Activated T-helper 1 cell treated with anti-CD3 and anti-CD28 coated beads, Interleukin-12 subunit alpha, Interleukin-12 subunit beta, Interleukin-2, Interleukin-4 antibody, amounts not matched to agents 30 ng/mL and 10 ng/mL and 1 ng/mL, durations not matched to agents 14 hours and 24 hours and 36 hours (primary cell): ENCODE data around the gene TTC23. TPM values are rescaled to one million over a fixed set of nuclear protein-coding genes. Genes with fewer than 3 reads are reported as not detected.

ENCODE experiments used
- DNase-seq: peaks from one replicate; pipeline ENCODE4 v3.0.0; 2021; ENCODE audit warnings: low spot score
- H3K27ac Mint-ChIP-seq: one replicate; pipeline ENCODE4 v1.8.0; 2021; ENCODE audit warnings: mild to moderate bottlenecking, mixed read lengths
- H3K27me3 Mint-ChIP-seq: one replicate; pipeline ENCODE4 v1.8.0; 2022; ENCODE audit warnings: mild to moderate bottlenecking, moderate library complexity, mixed read lengths; ENCODE audit not compliant: insufficient read depth
- H3K36me3 Mint-ChIP-seq: one replicate; pipeline ENCODE4 v1.8.0; 2021; ENCODE audit warnings: low read depth, mixed read lengths
- H3K4me1 Mint-ChIP-seq: one replicate; pipeline ENCODE4 v1.8.0; 2021; ENCODE audit warnings: low read depth, mixed read lengths
- H3K4me3 Mint-ChIP-seq: one replicate; pipeline ENCODE4 v1.8.0; 2021; ENCODE audit warnings: mild to moderate bottlenecking, moderate library complexity, mixed read lengths
- H3K9me3 Mint-ChIP-seq: one replicate; pipeline ENCODE4 v1.8.0; 2021; ENCODE audit warnings: mixed read lengths
- intact Hi-C: fragments of 100-400 bp; cut with micrococcal nuclease; formaldehyde crosslinking; loops from one replicate; pipeline ENCODE4 v1.15.1; 2024
- total RNA-seq: library from RNA; stranded (reverse); gene quantifications from 2 replicates; pipeline ENCODE4 v1.2.3, GENCODE V29; 2022

TTC23 gene
- total RNA-seq, 1 donor from 2014 or later: 5.0 TPM

GRCh38 chr15:99131441-99132023 lies 117.8 kb downstream of the TTC23 start:
- Mint-ChIP-seq H3K27me3 (no peaks in the 10 kb centered on the region), H3K4me1 (peaks cover 10% of the 10 kb centered on the region), H3K36me3 (peaks cover 4% of the 10 kb centered on the region), H3K9me3 (no peaks in the 10 kb centered on the region), H3K27ac (no peak overlapping the region), H3K4me3 (no peak overlapping the region)
- no peak for DNase-seq
- intact Hi-C loops: no loop called here

GRCh38 chr15:99130765-99131440 lies 118.5 kb downstream of the TTC23 start:
- H3K27ac Mint-ChIP-seq: no peak overlapping the region
- no peaks in the 10 kb centered on the region for H3K27me3 Mint-ChIP-seq
- peaks cover 10% of the 10 kb centered on the region for H3K4me1 Mint-ChIP-seq
- no peak overlapping the region for H3K4me3 Mint-ChIP-seq
- peaks cover 4% of the 10 kb centered on the region for H3K36me3 Mint-ChIP-seq
- no peaks in the 10 kb centered on the region for H3K9me3 Mint-ChIP-seq
- no peak for DNase-seq
- intact Hi-C loops: no loop called here

GRCh38 chr15:99130314-99130713 lies 119.1 kb downstream of the TTC23 start:
- Mint-ChIP-seq H3K27me3 (no peaks in the 10 kb centered on the region), H3K36me3 (peaks cover 4% of the 10 kb centered on the region), H3K4me3 (no peak overlapping the region), H3K27ac (no peak overlapping the region), H3K9me3 (no peaks in the 10 kb centered on the region), H3K4me1 (peaks cover 6% of the 10 kb centered on the region)
- intact Hi-C loops: no loop called here
- no peak for DNase-seq

- Mint-ChIP-seq H3K9me3 (no peaks in the 10 kb centered on the region), H3K36me3 (peaks cover 4% of the 10 kb centered on the region), H3K4me1 (no peaks in the 10 kb centered on the region), H3K4me3 (no peak overlapping the region), H3K27ac (no peak overlapping the region), H3K27me3 (no peaks in the 10 kb centered on the region)
- no peak for DNase-seq
- intact Hi-C loops: no loop called here
These were observed 119.7 kb downstream of the TTC23 start for GRCh38 chr15:99129644-99130043.

- intact Hi-C loops: no loop called here
- no peak for DNase-seq
- Mint-ChIP-seq H3K9me3 (no peaks in the 10 kb centered on the region), H3K36me3 (peaks cover 4% of the 10 kb centered on the region), H3K27ac (no peak overlapping the region), H3K27me3 (no peaks in the 10 kb centered on the region), H3K4me1 (no peaks in the 10 kb centered on the region), H3K4me3 (no peak overlapping the region)
These were observed 121.0 kb downstream of the TTC23 start for GRCh38 chr15:99128411-99128810.

GRCh38 chr15:99127773-99128172 lies 121.6 kb downstream of the TTC23 start:
- intact Hi-C loops: no loop called here
- no peaks in the 10 kb centered on the region for H3K9me3 Mint-ChIP-seq
- no peaks in the 10 kb centered on the region for H3K27me3 Mint-ChIP-seq

GRCh38 chr15:99126930-99127329 lies 122.5 kb downstream of the TTC23 start:
- Mint-ChIP-seq H3K4me3 (no peak overlapping the region), H3K36me3 (peaks cover 4% of the 10 kb centered on the region), H3K27ac (no peak overlapping the region), H3K27me3 (no peaks in the 10 kb centered on the region), H3K9me3 (no peaks in the 10 kb centered on the region), H3K4me1 (no peaks in the 10 kb centered on the region)
- intact Hi-C loops: no loop called here
- DNase-seq: no peak

More at GRCh38 chr15:99127773-99128172, 121.6 kb downstream of the TTC23 start:
- no peak overlapping the region for H3K4me3 Mint-ChIP-seq
- no peak for DNase-seq
- H3K27ac Mint-ChIP-seq: no peak overlapping the region
- no peaks in the 10 kb centered on the region for H3K4me1 Mint-ChIP-seq
- H3K36me3 Mint-ChIP-seq: peaks cover 4% of the 10 kb centered on the region

- intact Hi-C loops: no loop called here
- Mint-ChIP-seq H3K9me3 (no peaks in the 10 kb centered on the region), H3K4me3 (no peak overlapping the region), H3K36me3 (peaks cover 4% of the 10 kb centered on the region), H3K27me3 (no peaks in the 10 kb centered on the region), H3K27ac (no peak overlapping the region), H3K4me1 (no peaks in the 10 kb centered on the region)
- DNase-seq: no peak
These were observed 123.2 kb downstream of the TTC23 start for GRCh38 chr15:99126131-99126588.

GRCh38 chr15:99125061-99125891 lies 124.1 kb downstream of the TTC23 start:
- DNase-seq: no peak
- Mint-ChIP-seq H3K4me3 (no peak overlapping the region), H3K27me3 (no peaks in the 10 kb centered on the region), H3K4me1 (no peaks in the 10 kb centered on the region), H3K36me3 (peaks cover 4% of the 10 kb centered on the region), H3K9me3 (no peaks in the 10 kb centered on the region), H3K27ac (no peak overlapping the region)
- intact Hi-C loops: no loop called here

- Mint-ChIP-seq H3K4me1 (no peaks in the 10 kb centered on the region), H3K27me3 (no peaks in the 10 kb centered on the region), H3K9me3 (no peaks in the 10 kb centered on the region), H3K36me3 (peaks cover 2% of the 10 kb centered on the region), H3K27ac (no peak overlapping the region), H3K4me3 (no peak overlapping the region)
- intact Hi-C loops: no loop called here
- no peak for DNase-seq
These were observed 124.7 kb downstream of the TTC23 start for GRCh38 chr15:99124641-99125040.

- intact Hi-C loops: no loop called here
- Mint-ChIP-seq H3K27me3 (no peaks in the 10 kb centered on the region), H3K4me1 (no peaks in the 10 kb centered on the region), H3K9me3 (no peaks in the 10 kb centered on the region), H3K4me3 (no peak overlapping the region), H3K36me3 (no peaks in the 10 kb centered on the region), H3K27ac (no peak overlapping the region)
- DNase-seq: no peak
These were observed 125.5 kb downstream of the TTC23 start for GRCh38 chr15:99123713-99124451.

GRCh38 chr15:99122831-99123712 lies 126.3 kb downstream of the TTC23 start:
- H3K4me1 Mint-ChIP-seq: no peaks in the 10 kb centered on the region
- no peak overlapping the region for H3K27ac Mint-ChIP-seq
- no peaks in the 10 kb centered on the region for H3K27me3 Mint-ChIP-seq
- H3K36me3 Mint-ChIP-seq: no peaks in the 10 kb centered on the region
- H3K4me3 Mint-ChIP-seq: no peak overlapping the region
- DNase-seq: no peak
- intact Hi-C loops: no loop called here
- no peaks in the 10 kb centered on the region for H3K9me3 Mint-ChIP-seq
